CD4-positive, alpha-beta T cell (primary cell): Measurements from ENCODE around the gene GNAZ. TPM values are rescaled to one million over a fixed set of nuclear protein-coding genes. Genes with fewer than 3 reads are reported as not detected.

ENCODE experiments used
- ATAC-seq: fragments of 200-7000 bp; cut with Tn5 transposase; one replicate; pipeline ENCODE4 v1.10.0; 2022; ENCODE audit warnings: mild to moderate bottlenecking; ENCODE audit not compliant: poor library complexity
- CTCF ChIA-PET: fragments of 350-600 bp; sonication (Branson Sonifier 250); formaldehyde crosslinking; loops from one replicate; lab custom pipeline; 2021; ENCODE audit warnings: antibody characterized with exemption, inconsistent platforms; lab: Charles Lee
- POLR2A ChIA-PET: fragments of 350-600 bp; sonication (Branson Sonifier 250); formaldehyde crosslinking; loops from one replicate; lab custom pipeline; 2021; ENCODE audit warnings: antibody characterized with exemption, inconsistent platforms; lab: Charles Lee
- DNase-seq, 14 experiments: peaks; one replicate each; pipeline ENCODE4 v3.0.0-alpha.2; 2013 to 2020; ENCODE audit warnings: mixed read lengths in 2 of 14
- H3K27ac ChIP-seq, 2 donors: one replicate each; pipeline versions ENCODE4 v1.5.1 to v1.7.0; 2013; ENCODE audit warnings: low read length in 2 of 2, low read depth in 1 of 2, mild to moderate bottlenecking in 1 of 2
- H3K27me3 ChIP-seq, 2 experiments: 1 replicate in 1 of 2; 2 replicates in 1 of 2; pipeline versions ENCODE4 v1.6.1 to v1.7.0; 2013; ENCODE audit warnings: low read length in 2 of 2, control low read depth in 1 of 2, mild to moderate bottlenecking in 1 of 2, moderate library complexity in 1 of 2; ENCODE audit not compliant: insufficient read depth in 2 of 2, control insufficient read depth in 1 of 2
- H3K36me3 ChIP-seq: one replicate; pipeline ENCODE4 v1.6.1; 2013; ENCODE audit warnings: low read length, control low read depth; ENCODE audit not compliant: insufficient read depth
- H3K4me1 ChIP-seq: one replicate; pipeline ENCODE4 v1.6.1; 2013; ENCODE audit warnings: low read length, control low read depth; ENCODE audit not compliant: insufficient read depth
- H3K4me3 ChIP-seq: one replicate; pipeline ENCODE4 v1.5.1; 2013; ENCODE audit warnings: mild to moderate bottlenecking, low read length, moderate library complexity
- H3K9me3 ChIP-seq, 2 experiments: 1 replicate in 1 of 2; 2 replicates in 1 of 2; pipeline versions ENCODE4 v1.6.1 to v1.7.0; 2013; ENCODE audit warnings: low read length in 2 of 2, mild to moderate bottlenecking in 2 of 2, control low read depth in 1 of 2, moderate library complexity in 1 of 2; ENCODE audit not compliant: control insufficient read depth in 1 of 2, insufficient read depth in 1 of 2
- H3K27ac Mint-ChIP-seq: one replicate; pipeline ENCODE4 v1.8.0; 2020; ENCODE audit warnings: mixed read lengths
- H3K27me3 Mint-ChIP-seq: one replicate; pipeline ENCODE4 v1.8.0; 2021; ENCODE audit warnings: mixed read lengths
- H3K36me3 Mint-ChIP-seq: one replicate; pipeline ENCODE4 v1.8.0; 2021; ENCODE audit warnings: low read depth, mixed read lengths
- H3K4me1 Mint-ChIP-seq: one replicate; pipeline ENCODE4 v1.8.0; 2021; ENCODE audit warnings: low read depth, mixed read lengths
- H3K4me3 Mint-ChIP-seq: one replicate; pipeline ENCODE4 v1.8.0; 2020; ENCODE audit warnings: mild to moderate bottlenecking, mixed read lengths
- H3K9me3 Mint-ChIP-seq: one replicate; pipeline ENCODE4 v1.8.0; 2020; ENCODE audit warnings: mixed read lengths
- CTCF ChIP-seq: fragments of 200-600 bp; IDR thresholded peaks from one replicate; pipeline ENCODE4 v1.8.0; 2022; ENCODE audit warnings: antibody characterized with exemption, mild to moderate bottlenecking
- intact Hi-C, 2 experiments: fragments of 100-400 bp; cut with DNase I in 1 of 2; cut with micrococcal nuclease in 1 of 2; formaldehyde crosslinking; loops; one replicate each; pipeline versions ENCODE4 v1.15.1 to v1.9.0; 2023 to 2025; cut with DNase I, micrococcal nuclease
- total RNA-seq, 174 experiments: library from RNA in 2 of 174; stranded (reverse) in 2 of 174; gene quantifications; one replicate each; pipeline ENCODE4 v1.2.3 and lab custom pipeline; 2021 to 2026

Gene GNAZ
- total RNA-seq, 2 experiments from 2014 or later, result 0.20 to 0.38 TPM

GRCh38 chr22:23058481-23059283, 11.6 kb upstream of the GNAZ start:
- Mint-ChIP-seq H3K36me3 (no peaks in the 10 kb centered on the region), H3K27me3 (no peaks in the 10 kb centered on the region), H3K9me3 (peaks cover 3% of the 10 kb centered on the region), H3K4me3 (no peak overlapping the region), H3K4me1 (no peaks in the 10 kb centered on the region), H3K27ac (no peak overlapping the region)
- H3K36me3 ChIP-seq, result no peaks in the 10 kb centered on the region
- ChIA-PET CTCF (no interaction called here), POLR2A (no interaction called here)
- no peaks in the 10 kb centered on the region for H3K27me3 ChIP-seq
- no peak for TF ChIP-seq CTCF
- no peak overlapping the region for H3K4me3 ChIP-seq
- DNase-seq (peak in 1 of 14 experiments; percentile 2), ATAC-seq (no peak)
- H3K4me1 ChIP-seq, result no peaks in the 10 kb centered on the region
- intact Hi-C loops, result no loop called here
- no peaks in the 10 kb centered on the region for H3K9me3 ChIP-seq
- H3K27ac ChIP-seq, result no peak overlapping the region

- intact Hi-C loops, result no loop called here
- no peaks in the 10 kb centered on the region for H3K4me1 Mint-ChIP-seq
- no peaks in the 10 kb centered on the region for H3K36me3 Mint-ChIP-seq
- no peak overlapping the region for H3K27ac Mint-ChIP-seq
- peaks cover 3% of the 10 kb centered on the region for H3K9me3 Mint-ChIP-seq
- ChIA-PET POLR2A (no interaction called here), CTCF (no interaction called here)
- Histone ChIP-seq H3K4me1 (no peaks in the 10 kb centered on the region), H3K36me3 (no peaks in the 10 kb centered on the region), H3K27ac (no peak overlapping the region), H3K4me3 (no peak overlapping the region), H3K9me3 (no peaks in the 10 kb centered on the region), H3K27me3 (no peaks in the 10 kb centered on the region)
- no peaks in the 10 kb centered on the region for H3K27me3 Mint-ChIP-seq
- DNase-seq (peak in 1 of 14 experiments; percentile 7), ATAC-seq (no peak)
- no peak for TF ChIP-seq CTCF
- no peak overlapping the region for H3K4me3 Mint-ChIP-seq
These were observed 10.9 kb upstream of the GNAZ start for GRCh38 chr22:23059284-23059948.

DNA sequence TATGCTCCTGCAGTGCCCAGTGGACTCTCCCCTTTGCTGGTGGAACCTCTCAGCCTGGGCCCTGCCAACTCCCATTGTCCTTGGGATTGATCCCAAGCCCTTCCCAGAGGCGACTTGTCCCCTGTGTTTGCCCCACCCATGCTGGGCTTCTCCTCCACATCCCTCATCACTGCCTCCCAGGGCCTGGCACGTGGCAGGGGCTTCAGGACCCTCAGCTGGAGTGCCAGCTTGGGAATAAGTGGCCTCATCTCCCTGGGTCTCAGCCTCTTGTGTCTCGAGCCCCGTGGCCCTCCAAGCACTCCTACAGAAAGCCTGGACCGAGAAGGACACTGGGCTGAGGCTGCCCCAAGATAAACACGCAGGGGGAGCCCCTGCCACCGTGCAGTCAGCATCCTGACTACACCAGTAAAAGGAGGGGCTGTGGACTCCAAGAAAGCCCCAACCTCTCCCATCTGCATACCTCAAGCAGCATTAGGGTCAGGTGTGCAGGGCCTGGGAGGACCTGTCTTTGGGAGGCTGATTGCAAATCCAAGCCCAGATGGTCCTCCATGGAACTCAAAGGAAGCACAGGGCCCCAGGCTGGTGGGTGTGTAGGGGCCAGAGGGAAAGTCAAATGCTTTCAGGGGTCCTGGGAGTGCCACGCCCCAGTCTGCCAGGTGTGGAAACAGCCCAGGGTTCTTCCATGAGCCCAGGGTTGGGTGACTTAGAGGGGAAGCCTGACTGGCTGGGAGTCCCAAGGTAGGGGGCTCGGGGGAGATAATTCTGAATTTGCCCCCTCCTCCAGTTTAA, 9.5 kb upstream of the GNAZ start:
- intact Hi-C loops, result no loop called here
- Histone ChIP-seq H3K4me3 (no peak overlapping the region), H3K9me3 (no peaks in the 10 kb centered on the region), H3K27ac (no peak overlapping the region), H3K4me1 (no peaks in the 10 kb centered on the region), H3K36me3 (no peaks in the 10 kb centered on the region), H3K27me3 (no peaks in the 10 kb centered on the region)
- ChIA-PET POLR2A (no interaction called here), CTCF (interaction anchor here (0.7 kb wide), 1 partner anchor 11 kb away, joined by 3 read pairs; no protein-coding TSS in a partner anchor)
- peaks cover 3% of the 10 kb centered on the region for H3K9me3 Mint-ChIP-seq
- DNase-seq (peak in 1 of 14 experiments; percentile 4), ATAC-seq (no peak)
- no peaks in the 10 kb centered on the region for H3K27me3 Mint-ChIP-seq
- no peaks in the 10 kb centered on the region for H3K36me3 Mint-ChIP-seq
- H3K4me1 Mint-ChIP-seq, result no peaks in the 10 kb centered on the region
- TF ChIP-seq CTCF, result no peak
- no peak overlapping the region for H3K4me3 Mint-ChIP-seq
- no peak overlapping the region for H3K27ac Mint-ChIP-seq
